PC-3 (cell line): ENCODE data around the gene TWSG1. TPM values are rescaled to one million over a fixed set of nuclear protein-coding genes. Genes with fewer than 3 reads are reported as not detected.
A peak's percentile ranks its signal among the peaks of the same experiment; 100 is the strongest.

ENCODE experiments used
- ATAC-seq: fragments of 200-7000 bp; cut with Tn5 transposase; 2 replicates; pipeline ENCODE4 v1.9.1; 2020; ENCODE audit warnings: mild to moderate bottlenecking, moderate library complexity
- BruUV-seq: library from RNA; stranded (reverse); fragments of 400-500 nt; replicated peaks from 2 replicates; lab custom pipeline; 2021; lab: Mats Ljungman, UMichigan
- CTCF ChIA-PET: fragments of 300-600 bp; sonication (Branson Sonifier 250); formaldehyde crosslinking; loops from one replicate; lab custom pipeline; 2022; ENCODE audit warnings: antibody characterized with exemption; lab: Charles Lee
- POLR2A ChIA-PET: fragments of 300-600 bp; sonication (Branson Sonifier 250); formaldehyde crosslinking; loops from one replicate; lab custom pipeline; 2022; ENCODE audit warnings: antibody characterized with exemption; ENCODE audit not compliant: unreplicated experiment; lab: Charles Lee
- DNase-seq: peaks from one replicate; pipeline ENCODE4 v3.0.0-alpha.2; 2015
- H2AFZ ChIP-seq: fragments of 300-600 bp; sonication (generic); 2 replicates; pipeline ENCODE4 v1.6.0; 2016; ENCODE audit warnings: antibody characterized with exemption, low read length
- H3F3A ChIP-seq: fragments of 300-600 bp; sonication (generic); one replicate; pipeline ENCODE4 v1.6.0; 2017; ENCODE audit warnings: antibody characterized with exemption, low read length, control low read depth, mild to moderate bottlenecking; ENCODE audit not compliant: unreplicated experiment
- H3K27ac ChIP-seq: fragments of 300-600 bp; sonication (generic); 2 replicates; pipeline ENCODE4 v1.5.1; 2016; ENCODE audit warnings: mild to moderate bottlenecking, low read length
- H3K27me3 ChIP-seq: fragments of 300-600 bp; sonication (generic); 2 replicates; pipeline ENCODE4 v1.6.1; 2016; ENCODE audit warnings: low read length, mixed read lengths
- H3K36me3 ChIP-seq: fragments of 300-600 bp; sonication (generic); 2 replicates; pipeline ENCODE4 v1.6.1; 2016; ENCODE audit warnings: low read depth, mixed run types, low read length, mixed read lengths
- H3K4me1 ChIP-seq: fragments of 300-600 bp; sonication (generic); 2 replicates; pipeline ENCODE4 v1.5.1; 2016; ENCODE audit warnings: low read length; ENCODE audit not compliant: insufficient read depth
- H3K4me2 ChIP-seq: fragments of 300-600 bp; sonication (generic); 2 replicates; pipeline ENCODE4 v1.6.0; 2016; ENCODE audit warnings: low read length
- H3K4me3 ChIP-seq: fragments of 300-600 bp; sonication (generic); 2 replicates; pipeline ENCODE4 v1.5.1; 2016; ENCODE audit warnings: mild to moderate bottlenecking, low read length, mixed read lengths
- H3K79me2 ChIP-seq: fragments of 300-600 bp; sonication (generic); 2 replicates; pipeline ENCODE4 v1.6.1; 2017; ENCODE audit warnings: low read length, mixed read lengths
- H3K9ac ChIP-seq: fragments of 300-600 bp; sonication (generic); 2 replicates; pipeline ENCODE4 v1.6.0; 2016; ENCODE audit warnings: mild to moderate bottlenecking, low read length
- H3K9me2 ChIP-seq: fragments of 300-600 bp; sonication (generic); replicated peaks from 2 replicates; pipeline ENCODE4 v1.6.1; 2016; ENCODE audit warnings: mixed run types, low read length, mixed read lengths
- H3K9me3 ChIP-seq: fragments of 300-600 bp; sonication (generic); 2 replicates; pipeline ENCODE4 v1.6.1; 2016; ENCODE audit warnings: low read length, mixed read lengths
- H4K20me1 ChIP-seq: fragments of 300-600 bp; sonication (generic); 2 replicates; pipeline ENCODE4 v1.6.1; 2016; ENCODE audit warnings: low read length, mixed read lengths
- CTCF ChIP-seq: fragments of 300-600 bp; sonication (generic); conservative IDR thresholded peaks from 2 replicates; pipeline ENCODE4 v1.5.1; 2017; ENCODE audit warnings: antibody characterized with exemption, low read depth, mild to moderate bottlenecking, low read length
- EZH2 ChIP-seq: fragments of 300-600 bp; sonication (generic); IDR thresholded peaks from one replicate; pipeline ENCODE4 v1.6.1; 2017; ENCODE audit warnings: antibody characterized with exemption, mild to moderate bottlenecking, low read length; ENCODE audit not compliant: unreplicated experiment
- EZH2phosphoT487 ChIP-seq: fragments of 300-600 bp; sonication (generic); IDR thresholded peaks from 2 replicates; pipeline ENCODE4 v1.6.1; 2018; ENCODE audit warnings: mild to moderate bottlenecking, antibody characterized with exemption, low read length, borderline replicate concordance
- intact Hi-C: fragments of 100-400 bp; cut with micrococcal nuclease; formaldehyde crosslinking; loops from 2 replicates; pipeline ENCODE4 v1.9.0; 2023
- total RNA-seq: library from RNA; depleted of rRNA; stranded (reverse); fragments of >200 nt; gene quantifications from 2 replicates; pipeline ENCODE4 v1.2.3, GENCODE V29; 2014

Gene TWSG1
- total RNA-seq, 1 experiment from 2014 or later = 32.8 TPM

- Histone ChIP-seq H3K36me3 (no peaks in the 10 kb centered on the region), H3K27me3 (no peaks in the 10 kb centered on the region), H3F3A (no peaks in the 10 kb centered on the region), H3K4me3 (no peak overlapping the region), H3K79me2 (no peaks in the 10 kb centered on the region), H2AFZ (no peak overlapping the region), H3K4me2 (no peak overlapping the region), H3K9me2 (no peaks in the 10 kb centered on the region), H4K20me1 (no peaks in the 10 kb centered on the region), H3K9ac (no peak overlapping the region), H3K4me1 (no peaks in the 10 kb centered on the region), H3K27ac (no peak overlapping the region), H3K9me3 (no peaks in the 10 kb centered on the region)
- ATAC-seq = 0 out of 2 replicates have a peak, but pooled peaks have one; percentile 13
- DNase-seq = no peak
- TF ChIP-seq EZH2 = no peak
- no peak for TF ChIP-seq CTCF
- intact Hi-C loops = no loop called here
- POLR2A ChIA-PET = interaction anchor here (1.1 kb wide), 1 partner anchor 155 kb away, joined by 6 read pairs; no protein-coding TSS in a partner anchor
- BruUV-seq = no TSS peak
- CTCF ChIA-PET = no interaction called here
Measured at GRCh38 chr18:9403795-9404564, 69.4 kb downstream of the TWSG1 start.

DNA sequence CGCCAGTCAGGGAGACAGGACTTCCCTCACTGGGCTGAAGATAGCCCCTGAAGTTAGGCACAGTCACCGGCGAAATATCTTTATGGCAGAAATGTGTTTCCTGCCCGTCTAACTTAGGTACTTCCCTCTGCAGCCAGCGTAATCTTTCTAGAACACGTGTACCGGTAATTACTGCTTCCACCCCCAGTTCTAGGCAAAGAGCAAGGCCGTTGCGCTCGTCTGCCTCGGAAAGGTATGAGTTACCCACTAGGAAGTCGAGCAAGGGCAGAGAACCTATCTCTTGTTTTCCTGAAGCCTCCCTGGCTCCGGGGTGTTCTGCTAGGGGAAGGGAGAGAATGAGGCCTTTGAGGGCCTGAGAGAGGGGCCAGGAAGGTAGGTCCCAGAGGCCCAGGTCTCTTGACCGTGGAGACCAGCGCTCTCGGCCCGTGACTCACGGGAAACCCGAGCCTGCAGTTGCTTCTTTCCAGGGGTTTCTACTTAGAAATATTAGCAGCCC lies 70.0 kb downstream of the TWSG1 start:
- no peaks in the 10 kb centered on the region for H4K20me1 ChIP-seq
- H3K9me2 ChIP-seq = no peaks in the 10 kb centered on the region
- H3K27me3 ChIP-seq = no peaks in the 10 kb centered on the region
- H3K4me3 ChIP-seq = no peak overlapping the region
- no peak overlapping the region for H3K27ac ChIP-seq
- CTCF ChIA-PET = no interaction called here
- H2AFZ ChIP-seq = no peak overlapping the region
- DNase-seq = no peak
- no peaks in the 10 kb centered on the region for H3K79me2 ChIP-seq
- H3K36me3 ChIP-seq = no peaks in the 10 kb centered on the region
- H3F3A ChIP-seq = no peaks in the 10 kb centered on the region
- BruUV-seq = no TSS peak
- POLR2A ChIA-PET = no interaction called here
- ATAC-seq = no peak
- H3K9ac ChIP-seq = no peak overlapping the region
- H3K4me2 ChIP-seq = no peak overlapping the region
- TF ChIP-seq CTCF = no peak
- no peak for TF ChIP-seq EZH2
- no peak for TF ChIP-seq EZH2phosphoT487
- intact Hi-C loops = no loop called here
- H3K9me3 ChIP-seq = no peaks in the 10 kb centered on the region
- H3K4me1 ChIP-seq = no peaks in the 10 kb centered on the region

GRCh38 chr18:9405130-9405529 lies 70.6 kb downstream of the TWSG1 start:
- Histone ChIP-seq H3K9ac (no peak overlapping the region), H3K4me1 (no peaks in the 10 kb centered on the region), H3K27me3 (no peaks in the 10 kb centered on the region), H3K9me3 (no peaks in the 10 kb centered on the region), H3K9me2 (no peaks in the 10 kb centered on the region), H2AFZ (no peak overlapping the region), H3K36me3 (no peaks in the 10 kb centered on the region), H4K20me1 (no peaks in the 10 kb centered on the region), H3K79me2 (no peaks in the 10 kb centered on the region), H3K4me2 (no peak overlapping the region), H3F3A (no peaks in the 10 kb centered on the region), H3K4me3 (no peak overlapping the region), H3K27ac (no peak overlapping the region)
- intact Hi-C loops = no loop called here
- BruUV-seq = no TSS peak
- no peak for ATAC-seq
- ChIA-PET CTCF (no interaction called here), POLR2A (no interaction called here)
- no peak for DNase-seq
- TF ChIP-seq CTCF = no peak
- TF ChIP-seq EZH2phosphoT487 = no peak
- TF ChIP-seq EZH2 = no peak
